ENCODE results near the gene SDHB.

- no peak for TF ChIP-seq CTCF (conservative IDR thresholded peaks at IDR 0.05; ENCODE audit: low read depth, low read length)
- TF ChIP-seq EZH2 (IDR thresholded peaks at IDR 0.05; ENCODE audit: low read length, unreplicated experiment), result no peak
Observed at GRCh38 chr1:16980473-16981268, 73.2 kb downstream of the SDHB start, which contains the start of gene MFAP2.
